ENCODE results near the gene OXSM.

OXSM gene

DNA sequence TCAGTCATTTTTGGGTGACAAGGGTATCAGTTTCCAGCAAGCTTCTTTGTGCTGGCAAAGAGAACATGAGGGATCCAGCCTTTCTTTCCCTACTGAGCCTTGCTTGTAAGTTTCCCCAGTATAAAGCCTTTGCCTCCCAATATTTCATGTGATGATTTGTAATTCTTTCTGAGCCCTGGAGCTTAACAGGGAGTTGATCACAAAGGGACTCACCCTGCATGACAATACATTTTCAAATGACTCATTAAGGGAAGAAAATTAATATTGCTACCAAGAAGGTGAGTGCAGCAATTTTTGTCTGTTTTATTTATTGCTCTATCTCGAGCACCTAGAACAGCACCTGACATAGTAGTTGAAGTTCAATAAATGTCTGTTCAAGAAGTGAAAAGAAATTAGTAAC is 27.7 kb downstream of the OXSM start:
- no peak overlapping the region for H3K23ac ChIP-seq (ENCODE audit: low read depth, low read length, poor library complexity)
- no peak overlapping the region for H2BK15ac ChIP-seq (ENCODE audit: low read length)
- H2BK5ac ChIP-seq (ENCODE audit: low read length): no peak overlapping the region
- no peak overlapping the region for H3K9ac ChIP-seq (ENCODE audit: low read depth, low read length, poor library complexity)
- no peak overlapping the region for H3K18ac ChIP-seq (ENCODE audit: low read length)
- WGBS, 2 donors (ENCODE audit: extremely low coverage in 2 of 2, insufficient read length in 2 of 2, insufficient replicate concordance in 1 of 2): no CpG with 5 or more reads among the region's 1 CpG
- H2BK120ac ChIP-seq (ENCODE audit: low read depth, low read length): no peak overlapping the region
- H2AK5ac ChIP-seq (ENCODE audit: low read depth, low read length): no peak overlapping the region
- no peak overlapping the region for H3K27ac ChIP-seq (replicated peaks; ENCODE audit: low read length)
- no peak overlapping the region for H3K14ac ChIP-seq (ENCODE audit: low read length)
- H4K91ac ChIP-seq (ENCODE audit: low read depth, low read length, poor library complexity): no peak overlapping the region
- no peak for DNase-seq (ENCODE audit: low spot score)
- no peaks in the 10 kb centered on the region for H3K9me3 ChIP-seq (replicated peaks in 1 of 2; ENCODE audit: control insufficient read depth in 2 of 2, insufficient read depth in 1 of 2, low read depth in 1 of 2, low read length in 2 of 2)
- no peak overlapping the region for H3K4ac ChIP-seq (ENCODE audit: low read length)
- H3K27me3 ChIP-seq (ENCODE audit: control insufficient read depth in 3 of 3, insufficient read depth in 3 of 3, low read depth in 1 of 3, low read length in 3 of 3): peaks cover 0 to 3% (median 0%) of the 10 kb centered on the region in 3 experiments
- no peak overlapping the region for H4K8ac ChIP-seq (ENCODE audit: low read depth, low read length)
- H2AFZ ChIP-seq (ENCODE audit: low read length): no peak overlapping the region
- peaks cover 0 to 4% of the 10 kb centered on the region in 2 donors for H3K4me1 ChIP-seq (ENCODE audit: control insufficient read depth in 2 of 2, insufficient read depth in 1 of 2, low read depth in 1 of 2, low read length in 2 of 2)
- no peaks in the 10 kb centered on the region for H3K36me3 ChIP-seq (replicated peaks in 1 of 2; ENCODE audit: control insufficient read depth in 2 of 2, insufficient read depth in 2 of 2, low read length in 2 of 2)
- no peaks in the 10 kb centered on the region for H3K79me1 ChIP-seq (ENCODE audit: low read depth, low read length)
- H3K4me2 ChIP-seq (ENCODE audit: insufficient read depth, low read length, poor library complexity, severe bottlenecking): no peak overlapping the region
- H3K4me3 ChIP-seq (ENCODE audit: low read length in 2 of 2): no peak overlapping the region
- no peak overlapping the region for H2BK12ac ChIP-seq (ENCODE audit: low read length)

GRCh38 chr3:25818335-25818734 is 28.4 kb downstream of the OXSM start:
- H3K14ac ChIP-seq (ENCODE audit: low read length): no peak overlapping the region
- no peak for DNase-seq (ENCODE audit: low spot score)
- no peak overlapping the region for H2AK5ac ChIP-seq (ENCODE audit: low read depth, low read length)
- no peaks in the 10 kb centered on the region for H3K36me3 ChIP-seq (replicated peaks in 1 of 2; ENCODE audit: control insufficient read depth in 2 of 2, insufficient read depth in 2 of 2, low read length in 2 of 2)
- no peak overlapping the region for H2BK12ac ChIP-seq (ENCODE audit: low read length)
- no peak overlapping the region for H2AFZ ChIP-seq (ENCODE audit: low read length)
- no peak overlapping the region for H3K4me2 ChIP-seq (ENCODE audit: insufficient read depth, low read length, poor library complexity, severe bottlenecking)
- H2BK120ac ChIP-seq (ENCODE audit: low read depth, low read length): no peak overlapping the region
- H2BK15ac ChIP-seq (ENCODE audit: low read length): no peak overlapping the region
- no CpG with 5 or more reads among the region's 4 CpGs for WGBS, 2 donors (ENCODE audit: extremely low coverage in 2 of 2, insufficient read length in 2 of 2, insufficient replicate concordance in 1 of 2)
- no peak overlapping the region for H3K9ac ChIP-seq (ENCODE audit: low read depth, low read length, poor library complexity)
- peaks cover 0 to 3% (median 0%) of the 10 kb centered on the region in 3 experiments for H3K27me3 ChIP-seq (ENCODE audit: control insufficient read depth in 3 of 3, insufficient read depth in 3 of 3, low read depth in 1 of 3, low read length in 3 of 3)
- H3K27ac ChIP-seq (replicated peaks; ENCODE audit: low read length): no peak overlapping the region
- no peak overlapping the region for H3K23ac ChIP-seq (ENCODE audit: low read depth, low read length, poor library complexity)
- no peak overlapping the region for H4K91ac ChIP-seq (ENCODE audit: low read depth, low read length, poor library complexity)
- no peak overlapping the region for H3K4me3 ChIP-seq (ENCODE audit: low read length in 2 of 2)
- H3K9me3 ChIP-seq (replicated peaks in 1 of 2; ENCODE audit: control insufficient read depth in 2 of 2, insufficient read depth in 1 of 2, low read depth in 1 of 2, low read length in 2 of 2): no peaks in the 10 kb centered on the region
- no peak overlapping the region for H3K4ac ChIP-seq (ENCODE audit: low read length)
- no peaks in the 10 kb centered on the region for H3K79me1 ChIP-seq (ENCODE audit: low read depth, low read length)
- H2BK5ac ChIP-seq (ENCODE audit: low read length): no peak overlapping the region
- H3K4me1 ChIP-seq (ENCODE audit: control insufficient read depth in 2 of 2, insufficient read depth in 1 of 2, low read depth in 1 of 2, low read length in 2 of 2): peaks cover 0 to 4% of the 10 kb centered on the region in 2 donors
- H4K8ac ChIP-seq (ENCODE audit: low read depth, low read length): no peak overlapping the region
- no peak overlapping the region for H3K18ac ChIP-seq (ENCODE audit: low read length)

GRCh38 chr3:25820366-25820765 is 30.5 kb downstream of the OXSM start:
- no peak overlapping the region for H3K9ac ChIP-seq (ENCODE audit: low read depth, low read length, poor library complexity)
- no peak overlapping the region for H3K27ac ChIP-seq (replicated peaks; ENCODE audit: low read length)
- no peak overlapping the region for H2BK5ac ChIP-seq (ENCODE audit: low read length)
- no peaks in the 10 kb centered on the region for H3K9me3 ChIP-seq (replicated peaks in 1 of 2; ENCODE audit: control insufficient read depth in 2 of 2, insufficient read depth in 1 of 2, low read depth in 1 of 2, low read length in 2 of 2)
- no peak overlapping the region for H3K18ac ChIP-seq (ENCODE audit: low read length)
- no peak overlapping the region for H3K4me2 ChIP-seq (ENCODE audit: insufficient read depth, low read length, poor library complexity, severe bottlenecking)
- H2AFZ ChIP-seq (ENCODE audit: low read length): no peak overlapping the region
- no peak overlapping the region for H4K91ac ChIP-seq (ENCODE audit: low read depth, low read length, poor library complexity)
- H2BK15ac ChIP-seq (ENCODE audit: low read length): no peak overlapping the region
- no peaks in the 10 kb centered on the region for H3K79me1 ChIP-seq (ENCODE audit: low read depth, low read length)
- no peak overlapping the region for H3K4ac ChIP-seq (ENCODE audit: low read length)
- H2AK5ac ChIP-seq (ENCODE audit: low read depth, low read length): no peak overlapping the region
- no peak for DNase-seq (ENCODE audit: low spot score)
- no peak overlapping the region for H2BK120ac ChIP-seq (ENCODE audit: low read depth, low read length)
- no peak overlapping the region for H3K4me3 ChIP-seq (ENCODE audit: low read length in 2 of 2)
- no peaks in the 10 kb centered on the region for H3K36me3 ChIP-seq (replicated peaks in 1 of 2; ENCODE audit: control insufficient read depth in 2 of 2, insufficient read depth in 2 of 2, low read length in 2 of 2)
- no peak overlapping the region for H4K8ac ChIP-seq (ENCODE audit: low read depth, low read length)
- H3K4me1 ChIP-seq (ENCODE audit: control insufficient read depth in 2 of 2, insufficient read depth in 1 of 2, low read depth in 1 of 2, low read length in 2 of 2): peaks cover 0 to 4% of the 10 kb centered on the region in 2 donors
- no peak overlapping the region for H3K23ac ChIP-seq (ENCODE audit: low read depth, low read length, poor library complexity)
- peaks cover 0 to 3% (median 0%) of the 10 kb centered on the region in 3 experiments for H3K27me3 ChIP-seq (ENCODE audit: control insufficient read depth in 3 of 3, insufficient read depth in 3 of 3, low read depth in 1 of 3, low read length in 3 of 3)
- no peak overlapping the region for H3K14ac ChIP-seq (ENCODE audit: low read length)
- no peak overlapping the region for H2BK12ac ChIP-seq (ENCODE audit: low read length)

GRCh38 chr3:25820816-25821486 is 31.1 kb downstream of the OXSM start:
- H4K8ac ChIP-seq (ENCODE audit: low read depth, low read length): no peak overlapping the region
- DNase-seq (ENCODE audit: low spot score): no peak
- no peak overlapping the region for H3K4me2 ChIP-seq (ENCODE audit: insufficient read depth, low read length, poor library complexity, severe bottlenecking)
- H2BK12ac ChIP-seq (ENCODE audit: low read length): no peak overlapping the region
- no peak overlapping the region for H3K4ac ChIP-seq (ENCODE audit: low read length)
- peaks cover 0 to 3% (median 0%) of the 10 kb centered on the region in 3 experiments for H3K27me3 ChIP-seq (ENCODE audit: control insufficient read depth in 3 of 3, insufficient read depth in 3 of 3, low read depth in 1 of 3, low read length in 3 of 3)
- no peak overlapping the region for H2AFZ ChIP-seq (ENCODE audit: low read length)
- no peak overlapping the region for H3K18ac ChIP-seq (ENCODE audit: low read length)
- H3K4me3 ChIP-seq (ENCODE audit: low read length in 2 of 2): no peak overlapping the region
- H3K23ac ChIP-seq (ENCODE audit: low read depth, low read length, poor library complexity): no peak overlapping the region
- no peak overlapping the region for H3K9ac ChIP-seq (ENCODE audit: low read depth, low read length, poor library complexity)
- H2AK5ac ChIP-seq (ENCODE audit: low read depth, low read length): no peak overlapping the region
- no peak overlapping the region for H3K27ac ChIP-seq (replicated peaks; ENCODE audit: low read length)
- peaks cover 0 to 4% of the 10 kb centered on the region in 2 donors for H3K4me1 ChIP-seq (ENCODE audit: control insufficient read depth in 2 of 2, insufficient read depth in 1 of 2, low read depth in 1 of 2, low read length in 2 of 2)
- no peak overlapping the region for H4K91ac ChIP-seq (ENCODE audit: low read depth, low read length, poor library complexity)
- no peaks in the 10 kb centered on the region for H3K79me1 ChIP-seq (ENCODE audit: low read depth, low read length)
- no peak overlapping the region for H2BK120ac ChIP-seq (ENCODE audit: low read depth, low read length)
- no peaks in the 10 kb centered on the region for H3K9me3 ChIP-seq (replicated peaks in 1 of 2; ENCODE audit: control insufficient read depth in 2 of 2, insufficient read depth in 1 of 2, low read depth in 1 of 2, low read length in 2 of 2)
- H3K36me3 ChIP-seq (replicated peaks in 1 of 2; ENCODE audit: control insufficient read depth in 2 of 2, insufficient read depth in 2 of 2, low read length in 2 of 2): no peaks in the 10 kb centered on the region
- WGBS, 2 donors (ENCODE audit: extremely low coverage in 2 of 2, insufficient read length in 2 of 2, insufficient replicate concordance in 1 of 2): no CpG with 5 or more reads among the region's 4 CpGs
- H2BK5ac ChIP-seq (ENCODE audit: low read length): no peak overlapping the region
- no peak overlapping the region for H3K14ac ChIP-seq (ENCODE audit: low read length)
- no peak overlapping the region for H2BK15ac ChIP-seq (ENCODE audit: low read length)

All from neuronal stem cell (in vitro differentiated cells).